Neuronal stem cell (in vitro differentiated cells): ENCODE results near the gene BCAM.

ENCODE experiments used
- DNase-seq: peaks from one replicate; pipeline ENCODE4 v3.0.0-alpha.2; 2013; ENCODE audit warnings: low spot score
- H2AFZ ChIP-seq: one replicate; pipeline ENCODE4 v1.6.1; 2013; ENCODE audit warnings: mild to moderate bottlenecking, low read length, inconsistent platforms
- H2AK5ac ChIP-seq: 2 replicates; pipeline ENCODE4 v1.6.1; 2013; ENCODE audit warnings: low read depth, mild to moderate bottlenecking, inconsistent platforms, low read length, moderate library complexity, mixed read lengths
- H2BK120ac ChIP-seq: 2 replicates; pipeline ENCODE4 v1.6.1; 2013; ENCODE audit warnings: low read depth, mild to moderate bottlenecking, inconsistent platforms, low read length, moderate library complexity, mixed read lengths
- H2BK12ac ChIP-seq: one replicate; pipeline ENCODE4 v1.6.1; 2013; ENCODE audit warnings: low read length, inconsistent platforms
- H2BK15ac ChIP-seq: 2 replicates; pipeline ENCODE4 v1.6.1; 2013; ENCODE audit warnings: mild to moderate bottlenecking, low read length, inconsistent platforms, mixed read lengths
- H2BK5ac ChIP-seq: one replicate; pipeline ENCODE4 v1.6.1; 2013; ENCODE audit warnings: inconsistent platforms, mild to moderate bottlenecking, low read length, moderate library complexity
- H3K14ac ChIP-seq: one replicate; pipeline ENCODE4 v1.6.1; 2013; ENCODE audit warnings: low read length, inconsistent platforms
- H3K18ac ChIP-seq: 2 replicates; pipeline ENCODE4 v1.6.1; 2013; ENCODE audit warnings: low read length, inconsistent platforms
- H3K23ac ChIP-seq: 2 replicates; pipeline ENCODE4 v1.6.1; 2013; ENCODE audit warnings: low read depth, mild to moderate bottlenecking, mixed read lengths, low read length, inconsistent platforms; ENCODE audit not compliant: poor library complexity
- H3K27ac ChIP-seq: replicated peaks from 3 replicates; pipeline ENCODE4 v1.5.1; 2013; ENCODE audit warnings: low read length, inconsistent platforms
- H3K27me3 ChIP-seq, 3 experiments: 2 replicates each; pipeline ENCODE4 v1.6.1; 2013; ENCODE audit warnings: low read length in 3 of 3, mild to moderate bottlenecking in 2 of 3, inconsistent platforms in 1 of 3, low read depth in 1 of 3, mixed read lengths in 1 of 3, moderate library complexity in 1 of 3; ENCODE audit not compliant: control insufficient read depth in 3 of 3, insufficient read depth in 3 of 3
- H3K36me3 ChIP-seq, 2 donors: replicated peaks in 1 of 2; 2 replicates each; pipeline ENCODE4 v1.6.1; 2013; ENCODE audit warnings: low read length in 2 of 2; ENCODE audit not compliant: control insufficient read depth in 2 of 2, insufficient read depth in 2 of 2
- H3K4ac ChIP-seq: 2 replicates; pipeline ENCODE4 v1.6.1; 2013; ENCODE audit warnings: inconsistent platforms, mild to moderate bottlenecking, low read length, moderate library complexity
- H3K4me1 ChIP-seq, 2 donors: 1 replicate in 1 of 2; 2 replicates in 1 of 2; pipeline ENCODE4 v1.6.1; 2013; ENCODE audit warnings: low read length in 2 of 2, low read depth in 1 of 2; ENCODE audit not compliant: control insufficient read depth in 2 of 2, insufficient read depth in 1 of 2
- H3K4me2 ChIP-seq: one replicate; pipeline ENCODE4 v1.6.1; 2013; ENCODE audit warnings: mild to moderate bottlenecking, low read length, inconsistent platforms; ENCODE audit not compliant: insufficient read depth, poor library complexity, severe bottlenecking
- H3K4me3 ChIP-seq, 2 donors: 2 replicates each; pipeline ENCODE4 v1.5.1; 2013; ENCODE audit warnings: low read length in 2 of 2, mild to moderate bottlenecking in 2 of 2, inconsistent platforms in 1 of 2, moderate library complexity in 1 of 2
- H3K79me1 ChIP-seq: one replicate; pipeline ENCODE4 v1.6.1; 2013; ENCODE audit warnings: low read depth, mild to moderate bottlenecking, inconsistent platforms, low read length, moderate library complexity
- H3K9ac ChIP-seq: one replicate; pipeline ENCODE4 v1.6.1; 2013; ENCODE audit warnings: mild to moderate bottlenecking, low read depth, low read length, inconsistent platforms; ENCODE audit not compliant: poor library complexity
- H3K9me3 ChIP-seq, 2 donors: replicated peaks in 1 of 2; 2 replicates each; pipeline versions ENCODE3 to v1.6.1; 2013; ENCODE audit warnings: low read length in 2 of 2, mild to moderate bottlenecking in 2 of 2, inconsistent platforms in 1 of 2, low read depth in 1 of 2, mixed read lengths in 1 of 2, moderate library complexity in 1 of 2; ENCODE audit not compliant: control insufficient read depth in 2 of 2, insufficient read depth in 1 of 2
- H4K8ac ChIP-seq: one replicate; pipeline ENCODE4 v1.6.1; 2013; ENCODE audit warnings: low read depth, mild to moderate bottlenecking, inconsistent platforms, low read length, moderate library complexity
- H4K91ac ChIP-seq: one replicate; pipeline ENCODE4 v1.6.1; 2013; ENCODE audit warnings: low read length, low read depth, mild to moderate bottlenecking, inconsistent platforms; ENCODE audit not compliant: poor library complexity
- whole genome bisulfite sequencing, 2 donors: extraction: QIAGEN DNeasy Blood & Tissue Kit; methylation state at CpG; one replicate each; pipeline ENCODE4 v1.1.7; 2013; ENCODE audit warnings: missing lambda C conversion rate in 2 of 2, mixed read lengths in 1 of 2; ENCODE audit not compliant: insufficient read length in 2 of 2, insufficient replicate concordance in 1 of 2; ENCODE audit errors: extremely low coverage in 2 of 2; 5-methylcytosine and 5-hydroxymethylcytosine counted together

BCAM gene

DNA sequence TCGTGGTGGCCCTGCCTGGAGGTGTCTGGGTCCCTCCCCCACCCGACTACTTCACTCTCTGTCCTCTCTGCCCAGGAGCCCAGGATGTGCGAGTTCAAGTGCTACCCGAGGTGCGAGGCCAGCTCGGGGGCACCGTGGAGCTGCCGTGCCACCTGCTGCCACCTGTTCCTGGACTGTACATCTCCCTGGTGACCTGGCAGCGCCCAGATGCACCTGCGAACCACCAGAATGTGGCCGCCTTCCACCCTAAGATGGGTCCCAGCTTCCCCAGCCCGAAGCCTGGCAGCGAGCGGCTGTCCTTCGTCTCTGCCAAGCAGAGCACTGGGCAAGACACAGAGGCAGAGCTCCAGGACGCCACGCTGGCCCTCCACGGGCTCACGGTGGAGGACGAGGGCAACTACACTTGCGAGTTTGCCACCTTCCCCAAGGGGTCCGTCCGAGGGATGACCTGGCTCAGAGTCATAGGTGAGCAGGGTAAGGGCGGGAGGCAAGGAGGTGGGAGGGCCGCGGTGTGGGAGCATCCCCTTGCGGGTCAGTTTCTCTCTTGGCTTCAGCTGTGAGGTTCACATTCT, 56.4 kb downstream of the BCAM start:
- H2BK5ac ChIP-seq: no peak overlapping the region
- no peaks in the 10 kb centered on the region for H3K4me1 ChIP-seq
- no peak overlapping the region for H3K4me2 ChIP-seq
- H3K27ac ChIP-seq: no peak overlapping the region
- peak overlapping the region in 1 of 2 donors; percentile 5 for H3K4me3 ChIP-seq
- H2BK12ac ChIP-seq: no peak overlapping the region
- H4K91ac ChIP-seq: no peak overlapping the region
- H2BK120ac ChIP-seq: peak overlapping the region; percentile 54
- no peaks in the 10 kb centered on the region for H3K9me3 ChIP-seq
- H3K27me3 ChIP-seq: no peaks in the 10 kb centered on the region
- H2AK5ac ChIP-seq: no peak overlapping the region
- peaks cover 40 to 68% of the 10 kb centered on the region in 2 donors for H3K36me3 ChIP-seq
- no peak overlapping the region for H2AFZ ChIP-seq
- H4K8ac ChIP-seq: no peak overlapping the region
- H2BK15ac ChIP-seq: no peak overlapping the region
- H3K9ac ChIP-seq: no peak overlapping the region
- H3K79me1 ChIP-seq: peaks cover 21% of the 10 kb centered on the region
- no peak overlapping the region for H3K4ac ChIP-seq
- no CpG with 5 or more reads among the region's 27 CpGs for WGBS, 2 donors
- H3K18ac ChIP-seq: peak overlapping the region; percentile 35
- DNase-seq: no peak
- H3K23ac ChIP-seq: peak overlapping the region; percentile 55
- H3K14ac ChIP-seq: no peak overlapping the region

DNA sequence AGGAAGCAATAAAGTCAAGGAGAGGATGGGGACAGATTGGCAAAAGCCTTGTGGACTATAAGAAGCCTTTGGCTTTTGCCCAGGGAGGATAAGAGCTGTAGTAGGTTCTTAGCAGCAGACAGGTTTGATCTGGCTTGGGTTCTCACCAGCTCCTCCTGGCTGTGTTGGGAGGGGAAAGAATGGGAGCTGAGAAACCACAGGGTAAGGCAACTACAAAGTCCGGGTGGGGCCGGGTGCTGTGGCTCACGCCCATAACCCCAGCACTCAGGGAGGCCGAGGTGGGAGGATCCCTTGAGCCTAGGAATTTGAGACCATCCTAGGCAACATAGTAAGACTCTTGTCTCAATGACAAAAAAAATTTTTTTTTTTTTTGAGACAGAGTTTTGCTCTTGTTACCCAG, 57.8 kb downstream of the BCAM start:
- peaks cover 36 to 68% of the 10 kb centered on the region in 2 donors for H3K36me3 ChIP-seq
- no peaks in the 10 kb centered on the region for H3K9me3 ChIP-seq
- no peak overlapping the region for H3K4ac ChIP-seq
- H3K4me2 ChIP-seq: no peak overlapping the region
- no peak for DNase-seq
- H3K4me3 ChIP-seq: no peak overlapping the region
- H2BK12ac ChIP-seq: no peak overlapping the region
- no peak overlapping the region for H4K8ac ChIP-seq
- no peak overlapping the region for H4K91ac ChIP-seq
- H3K79me1 ChIP-seq: peaks cover 21% of the 10 kb centered on the region
- H2AK5ac ChIP-seq: no peak overlapping the region
- H3K4me1 ChIP-seq: no peaks in the 10 kb centered on the region
- H3K18ac ChIP-seq: no peak overlapping the region
- no peak overlapping the region for H2BK5ac ChIP-seq
- no peak overlapping the region for H3K14ac ChIP-seq
- H3K23ac ChIP-seq: no peak overlapping the region
- H2BK120ac ChIP-seq: no peak overlapping the region
- H2BK15ac ChIP-seq: no peak overlapping the region
- H2AFZ ChIP-seq: no peak overlapping the region
- no peak overlapping the region for H3K27ac ChIP-seq
- no CpG with 5 or more reads among the region's 4 CpGs for WGBS, 2 donors
- no peaks in the 10 kb centered on the region for H3K27me3 ChIP-seq
- no peak overlapping the region for H3K9ac ChIP-seq

DNA sequence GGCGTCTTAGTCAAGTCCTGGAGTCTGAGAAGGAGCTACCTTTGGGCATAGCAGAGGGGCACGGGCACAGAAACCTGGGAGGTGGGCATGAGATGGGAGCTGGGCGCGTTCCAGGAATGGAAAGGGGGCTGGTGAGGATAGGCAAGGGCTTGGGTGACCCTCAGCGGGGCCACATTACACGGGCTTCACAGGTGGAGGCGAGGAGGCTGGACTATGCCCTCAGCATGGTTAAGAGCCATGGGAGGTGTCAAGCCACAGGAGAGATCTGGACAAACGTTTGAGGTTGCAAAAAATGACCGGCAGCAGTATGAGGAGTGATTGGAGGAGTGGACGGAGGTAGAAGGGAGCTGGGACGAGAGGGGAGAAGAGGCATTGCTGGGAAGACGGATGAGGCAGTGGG, 58.7 kb downstream of the BCAM start:
- Histone ChIP-seq H3K9me3 (no peaks in the 10 kb centered on the region), H3K4ac (no peak overlapping the region), H3K27me3 (no peaks in the 10 kb centered on the region), H2AFZ (no peak overlapping the region), H3K36me3 (peaks cover 43 to 71% of the 10 kb centered on the region in 2 donors), H3K23ac (no peak overlapping the region), H2BK5ac (no peak overlapping the region), H3K4me1 (no peaks in the 10 kb centered on the region), H2BK120ac (no peak overlapping the region), H3K4me2 (no peak overlapping the region), H2AK5ac (no peak overlapping the region), H3K4me3 (peak overlapping the region in 1 of 2 donors; percentile 3), H3K9ac (no peak overlapping the region), H3K18ac (no peak overlapping the region), H3K14ac (no peak overlapping the region), H4K91ac (no peak overlapping the region), H2BK12ac (no peak overlapping the region), H2BK15ac (no peak overlapping the region), H3K27ac (no peak overlapping the region), H4K8ac (no peak overlapping the region), H3K79me1 (peaks cover 21% of the 10 kb centered on the region)
- WGBS, 2 donors: no CpG with 5 or more reads among the region's 12 CpGs
- no peak for DNase-seq

DNA sequence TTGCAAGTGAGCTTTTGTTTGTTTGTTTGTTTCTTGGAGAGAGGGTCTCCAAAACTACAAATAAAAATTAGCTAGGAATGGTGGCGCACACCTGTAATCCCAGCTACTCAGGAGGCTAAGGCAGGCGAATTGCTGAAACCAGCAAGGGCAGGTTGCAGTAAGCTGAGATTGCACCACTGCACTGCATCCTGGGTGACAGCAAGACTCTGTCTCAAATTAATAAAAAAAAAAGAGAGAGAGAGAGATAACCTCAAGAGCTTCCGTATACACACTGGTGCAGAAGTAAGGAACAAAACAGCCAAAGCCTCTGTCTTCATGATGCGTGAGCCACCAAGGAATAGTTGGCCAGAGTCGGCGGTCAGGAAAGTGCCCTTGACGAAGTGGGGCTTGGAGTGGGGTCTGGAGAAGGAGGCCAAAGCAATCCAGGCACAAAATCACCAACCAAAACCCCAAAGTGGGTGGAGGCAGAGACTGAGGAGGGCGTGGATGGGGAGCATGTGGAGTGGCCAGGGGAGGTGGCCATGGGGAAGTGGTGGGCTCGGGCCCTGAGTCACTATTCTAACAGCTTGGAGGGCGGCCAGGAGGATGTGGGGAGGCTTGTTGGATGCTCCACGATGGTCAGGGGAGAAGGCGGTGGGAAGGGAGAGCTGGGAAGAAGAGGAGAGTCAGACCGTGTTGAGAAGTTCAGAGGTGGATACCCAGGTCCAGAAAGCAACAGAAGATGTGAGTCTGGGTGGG, 61.0 kb downstream of the BCAM start:
- Histone ChIP-seq H3K18ac (no peak overlapping the region), H2AK5ac (no peak overlapping the region), H3K9me3 (no peaks in the 10 kb centered on the region), H4K91ac (no peak overlapping the region), H3K27me3 (no peaks in the 10 kb centered on the region), H2AFZ (no peak overlapping the region), H4K8ac (no peak overlapping the region), H2BK15ac (no peak overlapping the region), H3K27ac (no peak overlapping the region), H2BK12ac (no peak overlapping the region), H3K4me3 (no peak overlapping the region), H3K79me1 (peaks cover 27% of the 10 kb centered on the region), H2BK5ac (no peak overlapping the region), H3K9ac (no peak overlapping the region), H3K4ac (no peak overlapping the region), H3K23ac (no peak overlapping the region), H3K4me1 (no peaks in the 10 kb centered on the region), H3K36me3 (peaks cover 63 to 89% of the 10 kb centered on the region in 2 donors), H3K4me2 (no peak overlapping the region), H3K14ac (no peak overlapping the region), H2BK120ac (no peak overlapping the region)
- WGBS, 2 donors: no CpG with 5 or more reads among the region's 13 CpGs
- no peak for DNase-seq
